A549 (cell line): ENCODE data around the gene CCL20. TPM values are rescaled to one million over a fixed set of nuclear protein-coding genes. Genes with fewer than 3 reads are reported as not detected.

ENCODE experiments used
- ATAC-seq, 2 experiments: fragments of 200-7000 bp in 1 of 2; fragments of >200 bp in 1 of 2; cut with Nextera tagmentation in 1 of 2; cut with Tn5 transposase in 1 of 2; 3 replicates each; pipeline versions ENCODE4 v1.8.0 to v1.9.1; 2018 to 2020; ENCODE audit warnings: mild to moderate bottlenecking in 1 of 2, moderate library complexity in 1 of 2
- CTCF ChIA-PET: fragments of 300-600 bp; sonication (Branson Sonifier 250); formaldehyde crosslinking; extraction: SDS; loops from one replicate; lab custom pipeline; 2021; ENCODE audit warnings: antibody characterized with exemption, inconsistent platforms; lab: Yijun Ruan, JAX
- POLR2A ChIA-PET: fragments of 350-600 bp; formaldehyde crosslinking; extraction: SDS; loops from one replicate; lab custom pipeline; 2021; ENCODE audit warnings: antibody characterized with exemption, inconsistent platforms; lab: Yijun Ruan, JAX
- DNase-seq, 2 experiments: peaks; one replicate each; pipeline versions ENCODE4 v3.0.0 to v3.0.0-alpha.2; 2011 to 2016; ENCODE audit warnings: low read depth in 1 of 2, low spot score in 1 of 2
- FAIRE-seq: peaks from 2 replicates; lab custom pipeline; 2011; peaks lifted over from hg19 to GRCh38; lab: Jason Lieb, UNC
- H3K27ac ChIP-seq, 2 experiments: fragments of >200 bp; sonication (Bioruptor Twin); formaldehyde crosslinking; 3 replicates each; pipeline ENCODE4 v1.5.1; 2016 to 2017
- H3K4me1 ChIP-seq: fragments of >200 bp; sonication (Bioruptor Twin); formaldehyde crosslinking; 3 replicates; pipeline ENCODE4 v1.6.1; 2016
- H3K4me2 ChIP-seq: fragments of >200 bp; sonication (Bioruptor Twin); formaldehyde crosslinking; 3 replicates; pipeline ENCODE4 v1.6.1; 2016
- H3K4me3 ChIP-seq: fragments of >200 bp; sonication (Bioruptor Twin); formaldehyde crosslinking; 3 replicates; pipeline ENCODE4 v1.5.1; 2016
- H3K9me3 ChIP-seq: fragments of >200 bp; sonication (Bioruptor Twin); formaldehyde crosslinking; 3 replicates; pipeline ENCODE4 v1.6.1; 2016
- CBX2 ChIP-seq: fragments of 200-600 bp; sonication (generic); IDR thresholded peaks from 2 replicates; pipeline ENCODE4 v1.6.1; 2016; ENCODE audit warnings: low read depth, mild to moderate bottlenecking, borderline replicate concordance
- CHD2 ChIP-seq: fragments of 150-350 bp; IDR thresholded peaks from 2 replicates; pipeline ENCODE4 v1.6.1; 2014; ENCODE audit warnings: low read length; ENCODE audit not compliant: partially characterized antibody
- CHD4 ChIP-seq: fragments of 200-600 bp; sonication (generic); IDR thresholded peaks from 2 replicates; pipeline ENCODE4 v1.6.1; 2016; ENCODE audit warnings: antibody characterized with exemption, mild to moderate bottlenecking, borderline replicate concordance
- EHF ChIP-seq: fragments of 250-450 bp; sonication (Bioruptor Pico); IDR thresholded peaks from 2 replicates; pipeline ENCODE4 v1.5.0; 2020; ENCODE audit warnings: mild to moderate bottlenecking
- EHMT2 ChIP-seq: fragments of 200-600 bp; sonication (generic); IDR thresholded peaks from 2 replicates; pipeline ENCODE4 v1.6.1; 2016; ENCODE audit warnings: antibody characterized with exemption, low read depth, mild to moderate bottlenecking, moderate library complexity
- HEYL ChIP-seq: fragments of 250-450 bp; sonication (Bioruptor Pico); IDR thresholded peaks from 2 replicates; pipeline ENCODE4 v1.8.0; 2021; ENCODE audit warnings: mild to moderate bottlenecking, moderate library complexity
- HOXB13 ChIP-seq: fragments of 250-450 bp; sonication (Bioruptor Pico); IDR thresholded peaks from 2 replicates; pipeline ENCODE4 v1.5.0; 2020; ENCODE audit warnings: low read depth, mild to moderate bottlenecking, moderate library complexity
- NR3C1 ChIP-seq: fragments of >200 bp; sonication (Bioruptor Twin); formaldehyde crosslinking; IDR thresholded peaks from 3 replicates; pipeline ENCODE4 v1.6.1; 2017
- RARB ChIP-seq: fragments of 250-450 bp; sonication (Bioruptor Pico); IDR thresholded peaks from 2 replicates; pipeline ENCODE4 v1.8.0; 2021; ENCODE audit warnings: mild to moderate bottlenecking, moderate library complexity
- SREBF2 ChIP-seq: fragments of 450-650 bp; IDR thresholded peaks from 2 replicates; pipeline ENCODE4 v1.6.1; 2014; ENCODE audit warnings: mild to moderate bottlenecking, moderate library complexity
- TP53 ChIP-seq: fragments of 250-450 bp; sonication (Bioruptor Pico); IDR thresholded peaks from 2 replicates; pipeline ENCODE4 v1.5.0; 2021; ENCODE audit warnings: mild to moderate bottlenecking, moderate library complexity
- WGBS: methylation state at CpG from one replicate; pipeline ENCODE4 v1.1.6; 2017; ENCODE audit errors: missing lambda C conversion rate; 5-methylcytosine and 5-hydroxymethylcytosine counted together
- polyA plus RNA-seq, 4 experiments: library from polyadenylated mRNA; depleted of rRNA in 3 of 4; stranded (reverse); fragments of >200 nt; fragmentation: RNase III in 1 of 4; extraction: RNeasy Plus Mini Kit Qiagen cat#74134 plus additional on column Dnase treatment in 1 of 4; gene quantifications; 2 replicates in 3 of 4; 3 replicates in 1 of 4; pipeline ENCODE4 v1.2.3, GENCODE V29; 2011 to 2017
- TF ChIP-seq, protein P1 (sequence below): fragments of >200 bp; sonication (Bioruptor Twin); formaldehyde crosslinking; IDR thresholded peaks from 3 replicates; pipeline ENCODE4 v1.6.1; 2016
- TF ChIP-seq, protein P2 (sequence below): fragments of >200 bp; sonication (Bioruptor Twin); formaldehyde crosslinking; IDR thresholded peaks from 2 replicates; pipeline ENCODE4 v1.6.1; 2016
- TF ChIP-seq, protein P3 (sequence below): IDR thresholded peaks from 2 replicates; pipeline ENCODE4 v1.6.1; 2012
- TF ChIP-seq, protein P4 (sequence below): fragments of 200-600 bp; sonication (generic); IDR thresholded peaks from 2 replicates; pipeline ENCODE4 v1.6.1; 2016; ENCODE audit warnings: antibody characterized with exemption, mild to moderate bottlenecking, moderate library complexity
- TF ChIP-seq, protein P5 (sequence below): IDR thresholded peaks from 2 replicates; pipeline ENCODE4 v1.6.1; 2012; ENCODE audit warnings: low read depth, borderline replicate concordance
- TF ChIP-seq, protein P6 (sequence below): fragments of 250-450 bp; sonication (Bioruptor Pico); IDR thresholded peaks from 2 replicates; pipeline ENCODE4 v1.5.0; 2021; ENCODE audit warnings: mild to moderate bottlenecking, moderate library complexity, borderline replicate concordance
- TF ChIP-seq, protein P7 (sequence below): fragments of 250-450 bp; sonication (Bioruptor Pico); IDR thresholded peaks from 2 replicates; pipeline ENCODE4 v1.5.0; 2020; ENCODE audit warnings: low read depth, mild to moderate bottlenecking, moderate library complexity

The CCL20 gene
- polyA plus RNA-seq, 2 of the 4 experiments (the other 2 are of a cell fraction), result 0.43 to 3.4 TPM

DNA sequence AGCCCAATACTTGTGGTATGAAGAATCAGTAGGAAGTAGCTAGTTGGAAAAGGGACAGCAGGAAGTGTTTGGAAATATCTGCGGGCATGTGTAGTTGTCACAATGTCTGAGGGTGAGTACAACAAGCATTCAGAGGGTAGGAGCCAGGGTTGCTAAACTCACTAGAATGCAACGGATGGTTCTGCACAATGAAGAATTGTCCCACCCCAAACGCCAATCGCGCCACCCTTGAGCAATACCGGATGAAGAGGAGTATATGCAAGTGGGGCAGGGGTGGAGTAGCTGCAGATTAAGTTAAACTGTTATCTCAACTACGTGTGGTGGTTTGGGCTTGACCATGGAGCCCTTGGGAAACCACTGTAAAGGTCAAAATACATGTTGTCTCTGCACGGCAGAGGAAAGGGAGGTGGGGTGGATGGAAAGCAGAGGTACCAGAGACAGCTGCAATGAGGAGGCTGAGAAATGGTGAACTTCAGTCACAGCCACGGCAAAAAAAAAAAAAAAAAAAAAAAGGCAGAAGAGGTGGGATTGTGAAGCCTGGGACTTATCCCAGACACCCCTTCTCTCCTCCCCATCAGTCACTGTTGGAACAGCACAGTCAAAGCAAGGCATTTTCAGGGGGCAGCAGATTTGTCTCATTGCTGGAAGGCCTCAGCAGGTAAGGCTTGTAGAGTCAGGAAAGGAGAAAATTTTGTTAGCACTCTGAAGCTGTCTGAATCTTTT, 5.2 kb downstream of the CCL20 start (continued):
- TF ChIP-seq, protein P1, sequence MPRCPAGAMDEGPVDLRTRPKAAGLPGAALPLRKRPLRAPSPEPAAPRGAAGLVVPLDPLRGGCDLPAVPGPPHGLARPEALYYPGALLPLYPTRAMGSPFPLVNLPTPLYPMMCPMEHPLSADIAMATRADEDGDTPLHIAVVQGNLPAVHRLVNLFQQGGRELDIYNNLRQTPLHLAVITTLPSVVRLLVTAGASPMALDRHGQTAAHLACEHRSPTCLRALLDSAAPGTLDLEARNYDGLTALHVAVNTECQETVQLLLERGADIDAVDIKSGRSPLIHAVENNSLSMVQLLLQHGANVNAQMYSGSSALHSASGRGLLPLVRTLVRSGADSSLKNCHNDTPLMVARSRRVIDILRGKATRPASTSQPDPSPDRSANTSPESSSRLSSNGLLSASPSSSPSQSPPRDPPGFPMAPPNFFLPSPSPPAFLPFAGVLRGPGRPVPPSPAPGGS, result peak; percentile 14; the same call in 1 of the 3 replicates
- TF ChIP-seq, protein P2, sequence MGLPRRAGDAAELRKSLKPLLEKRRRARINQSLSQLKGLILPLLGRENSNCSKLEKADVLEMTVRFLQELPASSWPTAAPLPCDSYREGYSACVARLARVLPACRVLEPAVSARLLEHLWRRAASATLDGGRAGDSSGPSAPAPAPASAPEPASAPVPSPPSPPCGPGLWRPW, result peak; percentile 90
- TF ChIP-seq SREBF2, result no peak

DNA sequence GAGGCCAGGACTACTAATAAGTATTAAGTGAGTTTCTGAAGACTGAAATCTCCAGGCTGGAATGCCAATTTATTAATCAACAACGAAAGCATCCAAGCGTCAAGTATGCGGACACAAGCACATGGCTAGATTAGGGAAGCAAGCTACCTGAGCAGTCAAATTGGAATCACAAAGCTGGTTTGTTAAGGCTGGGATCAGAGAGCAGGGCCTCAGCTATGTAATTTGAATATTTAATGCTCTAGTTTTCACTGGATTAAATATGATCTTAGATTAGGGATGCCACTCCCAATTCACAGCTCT, 5.7 kb downstream of the CCL20 start:
- TF ChIP-seq, protein P3, sequence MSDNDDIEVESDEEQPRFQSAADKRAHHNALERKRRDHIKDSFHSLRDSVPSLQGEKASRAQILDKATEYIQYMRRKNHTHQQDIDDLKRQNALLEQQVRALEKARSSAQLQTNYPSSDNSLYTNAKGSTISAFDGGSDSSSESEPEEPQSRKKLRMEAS, result peak; percentile 20; the same call in 1 of the 2 replicates
- TF ChIP-seq EHMT2 (no peak), SREBF2 (no peak), HEYL (CRISPR knock-in tag) (peak; percentile 84; the same call in 1 of the 2 replicates), CHD2 (no peak), EHF (CRISPR knock-in tag) (no peak), CBX2 (no peak), TP53 (CRISPR knock-in tag) (no peak), CHD4 (no peak), NR3C1 (no peak), HOXB13 (CRISPR knock-in tag) (peak; percentile 78; the same call in 1 of the 2 replicates), RARB (CRISPR knock-in tag) (0 out of 2 replicates have a peak, but pooled peaks have one; percentile 57)
- TF ChIP-seq, protein P4, sequence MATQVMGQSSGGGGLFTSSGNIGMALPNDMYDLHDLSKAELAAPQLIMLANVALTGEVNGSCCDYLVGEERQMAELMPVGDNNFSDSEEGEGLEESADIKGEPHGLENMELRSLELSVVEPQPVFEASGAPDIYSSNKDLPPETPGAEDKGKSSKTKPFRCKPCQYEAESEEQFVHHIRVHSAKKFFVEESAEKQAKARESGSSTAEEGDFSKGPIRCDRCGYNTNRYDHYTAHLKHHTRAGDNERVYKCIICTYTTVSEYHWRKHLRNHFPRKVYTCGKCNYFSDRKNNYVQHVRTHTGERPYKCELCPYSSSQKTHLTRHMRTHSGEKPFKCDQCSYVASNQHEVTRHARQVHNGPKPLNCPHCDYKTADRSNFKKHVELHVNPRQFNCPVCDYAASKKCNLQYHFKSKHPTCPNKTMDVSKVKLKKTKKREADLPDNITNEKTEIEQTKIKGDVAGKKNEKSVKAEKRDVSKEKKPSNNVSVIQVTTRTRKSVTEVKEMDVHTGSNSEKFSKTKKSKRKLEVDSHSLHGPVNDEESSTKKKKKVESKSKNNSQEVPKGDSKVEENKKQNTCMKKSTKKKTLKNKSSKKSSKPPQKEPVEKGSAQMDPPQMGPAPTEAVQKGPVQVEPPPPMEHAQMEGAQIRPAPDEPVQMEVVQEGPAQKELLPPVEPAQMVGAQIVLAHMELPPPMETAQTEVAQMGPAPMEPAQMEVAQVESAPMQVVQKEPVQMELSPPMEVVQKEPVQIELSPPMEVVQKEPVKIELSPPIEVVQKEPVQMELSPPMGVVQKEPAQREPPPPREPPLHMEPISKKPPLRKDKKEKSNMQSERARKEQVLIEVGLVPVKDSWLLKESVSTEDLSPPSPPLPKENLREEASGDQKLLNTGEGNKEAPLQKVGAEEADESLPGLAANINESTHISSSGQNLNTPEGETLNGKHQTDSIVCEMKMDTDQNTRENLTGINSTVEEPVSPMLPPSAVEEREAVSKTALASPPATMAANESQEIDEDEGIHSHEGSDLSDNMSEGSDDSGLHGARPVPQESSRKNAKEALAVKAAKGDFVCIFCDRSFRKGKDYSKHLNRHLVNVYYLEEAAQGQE, result no peak
- TF ChIP-seq, protein P5, sequence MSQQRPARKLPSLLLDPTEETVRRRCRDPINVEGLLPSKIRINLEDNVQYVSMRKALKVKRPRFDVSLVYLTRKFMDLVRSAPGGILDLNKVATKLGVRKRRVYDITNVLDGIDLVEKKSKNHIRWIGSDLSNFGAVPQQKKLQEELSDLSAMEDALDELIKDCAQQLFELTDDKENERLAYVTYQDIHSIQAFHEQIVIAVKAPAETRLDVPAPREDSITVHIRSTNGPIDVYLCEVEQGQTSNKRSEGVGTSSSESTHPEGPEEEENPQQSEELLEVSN, result 0 out of 2 replicates have a peak, but pooled peaks have one; percentile 33
- TF ChIP-seq, protein P2, result no peak
- TF ChIP-seq, protein P6, sequence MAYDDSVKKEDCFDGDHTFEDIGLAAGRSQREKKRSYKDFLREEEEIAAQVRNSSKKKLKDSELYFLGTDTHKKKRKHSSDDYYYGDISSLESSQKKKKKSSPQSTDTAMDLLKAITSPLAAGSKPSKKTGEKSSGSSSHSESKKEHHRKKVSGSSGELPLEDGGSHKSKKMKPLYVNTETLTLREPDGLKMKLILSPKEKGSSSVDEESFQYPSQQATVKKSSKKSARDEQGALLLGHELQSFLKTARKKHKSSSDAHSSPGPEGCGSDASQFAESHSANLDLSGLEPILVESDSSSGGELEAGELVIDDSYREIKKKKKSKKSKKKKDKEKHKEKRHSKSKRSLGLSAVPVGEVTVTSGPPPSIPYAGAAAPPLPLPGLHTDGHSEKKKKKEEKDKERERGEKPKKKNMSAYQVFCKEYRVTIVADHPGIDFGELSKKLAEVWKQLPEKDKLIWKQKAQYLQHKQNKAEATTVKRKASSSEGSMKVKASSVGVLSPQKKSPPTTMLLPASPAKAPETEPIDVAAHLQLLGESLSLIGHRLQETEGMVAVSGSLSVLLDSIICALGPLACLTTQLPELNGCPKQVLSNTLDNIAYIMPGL (CRISPR knock-in tag), result no peak
- TF ChIP-seq, protein P7, sequence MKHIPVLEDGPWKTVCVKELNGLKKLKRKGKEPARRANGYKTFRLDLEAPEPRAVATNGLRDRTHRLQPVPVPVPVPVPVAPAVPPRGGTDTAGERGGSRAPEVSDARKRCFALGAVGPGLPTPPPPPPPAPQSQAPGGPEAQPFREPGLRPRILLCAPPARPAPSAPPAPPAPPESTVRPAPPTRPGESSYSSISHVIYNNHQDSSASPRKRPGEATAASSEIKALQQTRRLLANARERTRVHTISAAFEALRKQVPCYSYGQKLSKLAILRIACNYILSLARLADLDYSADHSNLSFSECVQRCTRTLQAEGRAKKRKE, result 0 out of 2 replicates have a peak, but pooled peaks have one; percentile 51
- H3K9me3 ChIP-seq, result peaks cover 2% of the 10 kb centered on the region; the same call in 1 of the 3 replicates
- H3K27ac ChIP-seq, result peak overlapping the region; percentile 93 to 98
- FAIRE-seq (no peak), ATAC-seq (no peak), DNase-seq (no peak)
- peak overlapping the region; percentile 81 for H3K4me2 ChIP-seq
- H3K4me1 ChIP-seq, result peaks cover 45% of the 10 kb centered on the region
- CTCF ChIA-PET, result interaction anchor here (1.0 to 2.4 kb wide), 4 partner anchors 43 to 72 kb away, joined by 3 to 14 read pairs (median 3); no protein-coding TSS in a partner anchor
- 85% methylated on average over 3 of the region's 3 CpGs for WGBS
- POLR2A ChIA-PET, result interaction anchor here (0.8 to 1.4 kb wide), 3 partner anchors 43 to 57 kb away, joined by 3 to 10 read pairs (median 6); no protein-coding TSS in a partner anchor
- H3K4me3 ChIP-seq, result peak overlapping the region; percentile 11; the same call in 1 of the 3 replicates
